ENCODE measurements around the gene CCND2. TPM values are rescaled to one million over a fixed set of nuclear protein-coding genes. Genes with fewer than 3 reads are reported as not detected.

Gene CCND2
- total RNA-seq, 1 experiment from 2014 or later: not detected

DNA sequence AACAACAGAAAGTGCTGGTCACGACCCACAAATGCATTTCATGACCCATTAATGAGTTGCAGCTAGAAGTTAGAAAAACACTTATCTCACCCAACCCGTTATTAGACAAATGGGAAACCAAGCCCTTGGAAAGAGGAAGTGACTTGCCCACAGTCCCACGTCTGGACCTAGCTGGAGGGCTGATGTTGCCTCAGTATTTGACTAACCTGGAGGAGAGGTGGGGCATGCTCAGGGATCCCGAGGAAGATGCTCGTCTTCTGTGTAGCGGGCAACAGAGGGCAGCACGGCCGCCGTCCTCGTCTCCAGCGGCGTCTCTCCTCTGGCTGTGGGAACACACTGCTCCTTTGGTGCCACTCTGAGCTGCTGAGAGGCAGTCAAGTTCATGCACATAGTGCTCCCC lies 12.7 kb downstream of the CCND2 start:
- Histone ChIP-seq H3K9me2 (replicated peaks; ENCODE audit: low read length) (no peaks in the 10 kb centered on the region), H4K20me1 (ENCODE audit: low read length) (no peaks in the 10 kb centered on the region)

GRCh38 chr12:4286771-4287317 lies 13.3 kb downstream of the CCND2 start:
- Histone ChIP-seq H3K79me2 (ENCODE audit: low read length) (no peaks in the 10 kb centered on the region), H2AFZ (ENCODE audit: low read length) (no peak overlapping the region), H3K27ac (ENCODE audit: low read length) (no peak overlapping the region), H4K20me1 (ENCODE audit: low read length) (no peaks in the 10 kb centered on the region), H3K4me2 (ENCODE audit: low read length) (no peak overlapping the region), H3F3A (ENCODE audit: low read length, unreplicated experiment) (no peaks in the 10 kb centered on the region), H3K27me3 (ENCODE audit: low read length) (peaks cover 38% of the 10 kb centered on the region), H3K36me3 (ENCODE audit: low read depth, low read length) (no peaks in the 10 kb centered on the region), H3K9ac (ENCODE audit: low read length) (no peak overlapping the region), H3K9me2 (replicated peaks; ENCODE audit: low read length) (no peaks in the 10 kb centered on the region), H3K9me3 (ENCODE audit: low read length) (no peaks in the 10 kb centered on the region), H3K4me1 (ENCODE audit: insufficient read depth, low read length) (no peaks in the 10 kb centered on the region), H3K4me3 (ENCODE audit: low read length) (no peak overlapping the region)
- POLR2A ChIA-PET (ENCODE audit: unreplicated experiment): no interaction called here
- no peak for ATAC-seq
- TF ChIP-seq EZH2 (IDR thresholded peaks at IDR 0.05; ENCODE audit: low read length, unreplicated experiment) (no peak), CTCF (conservative IDR thresholded peaks at IDR 0.05; ENCODE audit: low read depth, low read length) (no peak), EZH2phosphoT487 (IDR thresholded peaks at IDR 0.05; ENCODE audit: borderline replicate concordance, low read length) (no peak)
- no peak for DNase-seq
- CTCF ChIA-PET: no interaction called here
- intact Hi-C loops (cut with micrococcal nuclease): no loop called here
- no TSS peak for BruUV-seq (replicated peaks)

More for the DNA sequence above, 12.7 kb downstream of the CCND2 start:
- Histone ChIP-seq H2AFZ (ENCODE audit: low read length) (no peak overlapping the region), H3F3A (ENCODE audit: low read length, unreplicated experiment) (no peaks in the 10 kb centered on the region), H3K79me2 (ENCODE audit: low read length) (no peaks in the 10 kb centered on the region), H3K36me3 (ENCODE audit: low read depth, low read length) (no peaks in the 10 kb centered on the region), H3K9ac (ENCODE audit: low read length) (no peak overlapping the region), H3K4me3 (ENCODE audit: low read length) (no peak overlapping the region), H3K9me3 (ENCODE audit: low read length) (no peaks in the 10 kb centered on the region), H3K27ac (ENCODE audit: low read length) (no peak overlapping the region), H3K4me1 (ENCODE audit: insufficient read depth, low read length) (no peaks in the 10 kb centered on the region), H3K4me2 (ENCODE audit: low read length) (no peak overlapping the region), H3K27me3 (ENCODE audit: low read length) (peaks cover 32% of the 10 kb centered on the region)
- CTCF ChIA-PET: no interaction called here
- POLR2A ChIA-PET (ENCODE audit: unreplicated experiment): no interaction called here
- BruUV-seq (replicated peaks): no TSS peak
- DNase-seq (no peak), ATAC-seq (no peak)
- TF ChIP-seq EZH2phosphoT487 (IDR thresholded peaks at IDR 0.05; ENCODE audit: borderline replicate concordance, low read length) (no peak), EZH2 (IDR thresholded peaks at IDR 0.05; ENCODE audit: low read length, unreplicated experiment) (no peak), CTCF (conservative IDR thresholded peaks at IDR 0.05; ENCODE audit: low read depth, low read length) (no peak)
- intact Hi-C loops (cut with micrococcal nuclease): no loop called here

DNA sequence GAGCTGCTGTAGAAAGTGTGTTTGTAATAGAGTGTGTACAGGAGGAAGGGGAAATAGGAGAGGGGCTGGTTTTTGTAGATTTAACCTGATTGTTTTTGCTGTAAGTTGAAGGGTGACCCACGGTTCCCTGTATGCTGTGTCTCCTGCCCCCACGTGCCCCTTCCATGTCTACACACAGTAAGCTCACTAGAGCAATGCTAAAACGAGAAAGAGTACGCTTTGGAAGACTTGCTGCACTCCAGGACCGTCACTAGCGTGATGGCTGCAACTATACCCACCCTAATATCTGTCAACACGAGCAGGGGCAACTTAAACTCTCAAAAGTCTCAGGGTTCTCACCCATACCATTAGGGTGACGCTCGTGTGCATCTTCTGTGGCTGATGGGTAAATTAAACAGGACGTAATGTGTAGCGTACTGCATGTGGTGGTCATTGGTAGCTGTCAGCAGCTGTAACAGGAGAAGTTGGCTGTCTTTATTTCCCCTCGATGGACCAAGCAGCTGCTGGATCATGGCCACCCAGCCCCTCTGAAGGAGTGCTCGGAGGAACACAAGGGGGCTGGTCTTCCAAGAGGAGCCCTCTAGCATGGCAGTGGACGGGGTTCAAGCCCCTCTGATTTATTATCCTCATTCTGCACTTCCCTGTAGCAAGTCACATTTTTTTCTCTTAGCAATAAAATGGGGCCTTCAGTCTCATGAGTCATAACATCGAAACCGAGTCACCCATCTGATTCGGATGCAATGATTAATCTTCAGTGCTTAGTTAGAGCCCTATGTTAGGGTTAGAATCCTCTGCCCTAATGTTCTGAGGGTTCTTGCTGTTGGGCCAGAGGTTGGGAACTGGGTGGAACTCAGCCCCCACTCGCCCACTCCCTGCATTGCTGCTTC lies 14.0 kb downstream of the CCND2 start:
- CTCF ChIA-PET: no interaction called here

More for the DNA sequence above, 14.0 kb downstream of the CCND2 start:
- no peak overlapping the region for H2AFZ ChIP-seq (ENCODE audit: low read length)
- H3K36me3 ChIP-seq (ENCODE audit: low read depth, low read length): no peaks in the 10 kb centered on the region
- no peaks in the 10 kb centered on the region for H4K20me1 ChIP-seq (ENCODE audit: low read length)
- intact Hi-C loops (cut with micrococcal nuclease): no loop called here
- H3F3A ChIP-seq (ENCODE audit: low read length, unreplicated experiment): no peaks in the 10 kb centered on the region
- ATAC-seq (no peak), DNase-seq (peak; percentile 13)
- no TSS peak for BruUV-seq (replicated peaks)
- no peaks in the 10 kb centered on the region for H3K9me3 ChIP-seq (ENCODE audit: low read length)
- no peaks in the 10 kb centered on the region for H3K9me2 ChIP-seq (replicated peaks; ENCODE audit: low read length)
- no peak overlapping the region for H3K4me2 ChIP-seq (ENCODE audit: low read length)
- H3K27me3 ChIP-seq (ENCODE audit: low read length): peaks cover 45% of the 10 kb centered on the region
- H3K9ac ChIP-seq (ENCODE audit: low read length): no peak overlapping the region
- no peak overlapping the region for H3K27ac ChIP-seq (ENCODE audit: low read length)
- TF ChIP-seq EZH2phosphoT487 (IDR thresholded peaks at IDR 0.05; ENCODE audit: borderline replicate concordance, low read length): no peak
- H3K4me1 ChIP-seq (ENCODE audit: insufficient read depth, low read length): no peaks in the 10 kb centered on the region
- H3K79me2 ChIP-seq (ENCODE audit: low read length): no peaks in the 10 kb centered on the region
- POLR2A ChIA-PET (ENCODE audit: unreplicated experiment): no interaction called here
- no peak overlapping the region for H3K4me3 ChIP-seq (ENCODE audit: low read length)
